Natural killer cell (primary cell): Measurements from ENCODE around the gene ACOX3. TPM values are rescaled to one million over a fixed set of nuclear protein-coding genes. Genes with fewer than 3 reads are reported as not detected.

ENCODE experiments used
- ATAC-seq, 3 donors: fragments of 150-1000 bp in 2 of 3; fragments of 200-7000 bp in 1 of 3; cut with Tn5 transposase; 1 replicate in 1 of 3; 2 replicates in 2 of 3; pipeline ENCODE4 v1.10.0; 2021; ENCODE audit warnings: mild to moderate bottlenecking in 2 of 3, moderate library complexity in 2 of 3
- DNase-seq, 2 donors: peaks; one replicate each; pipeline versions ENCODE4 v3.0.0 to v3.0.0-alpha.2; 2013 to 2021; ENCODE audit warnings: mixed read lengths in 1 of 2
- H3K27ac ChIP-seq: one replicate; pipeline ENCODE4 v1.5.1; 2013; ENCODE audit warnings: mild to moderate bottlenecking, low read length
- H3K27me3 ChIP-seq: one replicate; pipeline ENCODE4 v1.6.1; 2013; ENCODE audit warnings: low read length; ENCODE audit not compliant: control insufficient read depth, insufficient read depth
- H3K36me3 ChIP-seq: one replicate; pipeline ENCODE4 v1.6.1; 2013; ENCODE audit warnings: low read length; ENCODE audit not compliant: control insufficient read depth, insufficient read depth
- H3K4me1 ChIP-seq: one replicate; pipeline ENCODE4 v1.6.1; 2013; ENCODE audit warnings: low read length; ENCODE audit not compliant: control insufficient read depth, insufficient read depth
- H3K4me3 ChIP-seq: one replicate; pipeline ENCODE4 v1.5.1; 2013; ENCODE audit warnings: low read length
- H3K9me3 ChIP-seq: one replicate; pipeline ENCODE4 v1.6.1; 2013; ENCODE audit warnings: low read length; ENCODE audit not compliant: control insufficient read depth, insufficient read depth
- H3K27ac Mint-ChIP-seq, 2 donors: one replicate each; pipeline ENCODE4 v1.8.0; 2022; ENCODE audit warnings: mild to moderate bottlenecking in 2 of 2, mixed read lengths in 2 of 2, moderate library complexity in 1 of 2
- H3K27me3 Mint-ChIP-seq, 2 donors: one replicate each; pipeline ENCODE4 v1.8.0; 2022; ENCODE audit warnings: low read depth in 2 of 2, mixed read lengths in 2 of 2
- H3K36me3 Mint-ChIP-seq: one replicate; pipeline ENCODE4 v1.8.0; 2022; ENCODE audit warnings: mixed read lengths
- H3K4me1 Mint-ChIP-seq, 2 donors: one replicate each; pipeline ENCODE4 v1.8.0; 2022; ENCODE audit warnings: mixed read lengths in 2 of 2
- H3K4me3 Mint-ChIP-seq: one replicate; pipeline ENCODE4 v1.8.0; 2022; ENCODE audit warnings: mild to moderate bottlenecking, moderate library complexity, mixed read lengths
- H3K9me3 Mint-ChIP-seq, 2 donors: one replicate each; pipeline ENCODE4 v1.8.0; 2022; ENCODE audit warnings: mixed read lengths in 2 of 2
- CTCF ChIP-seq: fragments of 200-600 bp; IDR thresholded peaks from one replicate; pipeline ENCODE4 v1.8.0; 2022; ENCODE audit warnings: antibody characterized with exemption
- WGBS: methylation state at CpG from one replicate; pipeline ENCODE4 v1.1.7; 2013; ENCODE audit warnings: missing lambda C conversion rate; ENCODE audit not compliant: insufficient coverage; 5-methylcytosine and 5-hydroxymethylcytosine counted together
- intact Hi-C: fragments of 100-400 bp; cut with micrococcal nuclease; formaldehyde crosslinking; loops from one replicate; pipeline ENCODE4 v1.14.2; 2022
- total RNA-seq, 4 donors: library from RNA; stranded (reverse); fragments of 120-200 nt in 1 of 4; gene quantifications; one replicate each; pipeline versions ENCODE4 v1.2.3 to v1.2.4, GENCODE V29; 2013 to 2022

Gene ACOX3
- total RNA-seq, 3 donors from 2014 or later (not counting 1 experiment from before 2014, with no cell fraction given): 12.4 to 18.3 (median 15.4) TPM

DNA sequence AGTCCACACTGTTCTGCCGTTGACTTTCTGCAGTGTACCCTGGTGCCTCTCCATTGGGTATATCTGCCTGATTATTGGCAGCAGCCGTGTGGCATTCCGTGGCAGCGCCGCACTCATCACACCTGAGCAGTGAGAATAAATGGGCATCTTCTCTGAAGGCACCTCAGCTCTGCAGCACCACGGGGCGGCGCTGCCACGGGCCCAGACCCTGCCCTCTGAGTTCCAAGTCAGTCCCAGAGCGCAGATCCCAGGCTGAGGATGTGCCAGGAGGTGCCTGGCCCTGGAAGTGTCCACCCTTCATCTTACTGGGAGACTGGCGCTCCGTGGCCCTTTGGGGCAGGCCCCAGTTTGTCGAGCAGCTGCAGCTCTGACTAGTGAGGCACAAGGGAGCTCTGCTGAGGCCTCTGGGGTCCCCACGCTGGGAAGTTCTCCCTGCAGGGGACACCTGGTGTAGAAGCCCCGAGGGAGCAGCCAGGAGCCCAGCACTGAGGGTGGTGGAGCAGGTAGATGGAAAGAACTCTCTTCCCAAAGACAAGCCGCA, 36.6 kb upstream of the ACOX3 start:
- H3K4me1 ChIP-seq: no peaks in the 10 kb centered on the region
- H3K27ac Mint-ChIP-seq: no peak overlapping the region
- H3K4me3 Mint-ChIP-seq: no peak overlapping the region
- no peak overlapping the region for H3K27ac ChIP-seq
- no peaks in the 10 kb centered on the region for H3K9me3 Mint-ChIP-seq
- 92% methylated on average over 16 of the region's 16 CpGs for WGBS
- H3K27me3 Mint-ChIP-seq: no peaks in the 10 kb centered on the region
- no peak overlapping the region for H3K4me3 ChIP-seq
- no peak for ATAC-seq
- H3K27me3 ChIP-seq: no peaks in the 10 kb centered on the region
- H3K9me3 ChIP-seq: no peaks in the 10 kb centered on the region
- no peaks in the 10 kb centered on the region for H3K4me1 Mint-ChIP-seq
- H3K36me3 Mint-ChIP-seq: no peaks in the 10 kb centered on the region
- H3K36me3 ChIP-seq: peaks cover 4% of the 10 kb centered on the region
- TF ChIP-seq CTCF: no peak
- intact Hi-C loops: no loop called here
- DNase-seq: no peak

DNA sequence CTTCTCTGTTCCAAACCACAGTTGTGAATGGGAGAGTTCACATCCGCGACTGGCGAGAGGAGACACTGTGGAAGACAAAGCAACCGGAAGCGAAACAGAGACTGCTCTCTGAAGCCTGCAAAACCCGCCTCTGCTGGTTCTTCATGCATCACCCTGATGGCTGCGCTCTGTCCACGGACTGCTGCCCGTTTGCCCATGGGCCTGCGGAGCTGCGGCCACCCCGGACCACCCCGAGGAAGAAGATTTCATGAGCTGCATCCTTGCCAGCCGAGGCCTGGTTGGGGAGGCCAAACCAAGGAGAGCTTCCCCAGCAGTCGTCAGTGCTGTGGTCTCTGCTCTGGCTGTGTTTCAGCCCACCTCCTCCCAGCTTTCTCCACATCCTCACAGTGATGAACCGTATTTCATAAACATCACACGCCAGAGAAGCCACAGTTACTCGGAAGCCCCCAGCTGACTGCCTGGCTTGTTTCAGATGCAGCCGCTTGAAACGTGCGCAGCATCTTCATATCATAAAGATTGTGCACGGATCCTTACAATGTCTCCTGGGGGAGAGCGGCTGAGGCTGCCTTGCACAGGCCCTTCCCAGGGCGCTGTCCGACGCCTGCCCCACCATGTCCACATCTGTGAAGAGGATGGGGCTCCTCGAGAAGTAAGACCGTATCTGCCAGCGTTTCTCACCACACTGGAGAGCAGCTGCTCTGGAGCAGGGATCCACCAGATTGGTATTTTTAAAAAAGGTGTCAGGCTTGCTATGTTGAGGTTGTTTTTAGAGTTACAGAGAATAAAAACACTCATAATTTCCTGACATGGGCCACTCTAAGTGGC, 35.4 kb upstream of the ACOX3 start:
- Histone ChIP-seq H3K36me3 (peaks cover 4% of the 10 kb centered on the region), H3K4me3 (no peak overlapping the region), H3K27me3 (no peaks in the 10 kb centered on the region), H3K4me1 (no peaks in the 10 kb centered on the region), H3K9me3 (no peaks in the 10 kb centered on the region), H3K27ac (no peak overlapping the region)
- no peak overlapping the region for H3K4me3 Mint-ChIP-seq
- H3K4me1 Mint-ChIP-seq: no peaks in the 10 kb centered on the region
- DNase-seq (no peak), ATAC-seq (no peak)
- no peaks in the 10 kb centered on the region for H3K9me3 Mint-ChIP-seq
- intact Hi-C loops: no loop called here
- no peak overlapping the region for H3K27ac Mint-ChIP-seq
- TF ChIP-seq CTCF: no peak
- WGBS: 96% methylated on average over 29 of the region's 29 CpGs
- H3K36me3 Mint-ChIP-seq: no peaks in the 10 kb centered on the region
- H3K27me3 Mint-ChIP-seq: no peaks in the 10 kb centered on the region

DNA sequence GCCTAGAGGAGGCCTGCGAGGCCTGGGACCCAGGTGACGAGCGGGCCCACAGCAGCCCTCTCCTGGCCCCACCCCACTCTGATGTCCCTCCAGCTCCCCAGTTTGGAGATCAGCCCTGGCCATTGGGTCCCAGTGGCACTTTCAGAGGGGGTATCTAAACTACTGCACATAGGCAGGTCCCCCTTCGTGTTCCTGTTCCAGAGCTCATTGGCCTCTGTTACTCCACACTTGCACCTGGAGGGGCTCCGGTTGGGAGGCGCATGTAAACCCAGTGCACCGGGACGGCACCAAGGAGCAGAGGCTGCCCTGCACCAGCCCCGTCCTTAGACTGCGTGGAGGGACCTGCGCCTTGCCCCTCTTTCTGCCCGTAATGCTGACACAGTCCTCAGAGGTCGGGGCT, 34.3 kb upstream of the ACOX3 start:
- H3K4me3 Mint-ChIP-seq: no peak overlapping the region
- no peaks in the 10 kb centered on the region for H3K4me1 Mint-ChIP-seq
- DNase-seq (no peak), ATAC-seq (no peak)
- Histone ChIP-seq H3K4me3 (no peak overlapping the region), H3K4me1 (no peaks in the 10 kb centered on the region), H3K27me3 (no peaks in the 10 kb centered on the region), H3K36me3 (peaks cover 4% of the 10 kb centered on the region), H3K9me3 (no peaks in the 10 kb centered on the region), H3K27ac (no peak overlapping the region)
- intact Hi-C loops: no loop called here
- no peaks in the 10 kb centered on the region for H3K9me3 Mint-ChIP-seq
- WGBS: 98% methylated on average over 13 of the region's 13 CpGs
- H3K27ac Mint-ChIP-seq: no peak overlapping the region
- no peaks in the 10 kb centered on the region for H3K36me3 Mint-ChIP-seq
- H3K27me3 Mint-ChIP-seq: no peaks in the 10 kb centered on the region
- no peak for TF ChIP-seq CTCF
